ENCODE data around the gene GSX1. TPM values are rescaled to one million over a fixed set of nuclear protein-coding genes. Genes with fewer than 3 reads are reported as not detected.

The GSX1 gene
- total and polyA plus RNA-seq, 2 donors (not counting 1 experiment from before 2014, with no cell fraction given): not detected

- TF ChIP-seq CTCF (conservative IDR thresholded peaks at IDR 0.05 in 1 of 2, IDR thresholded peaks at IDR 0.05 in 1 of 2; ENCODE audit: low read depth in 1 of 2, low read length in 2 of 2): no peak
- no peak for TF ChIP-seq EZH2 (IDR thresholded peaks at IDR 0.05; ENCODE audit: low read length, missing control alignments)
- H2AFZ ChIP-seq (ENCODE audit: low read length): no peak overlapping the region
- H3K79me2 ChIP-seq (ENCODE audit: control insufficient read depth, insufficient read depth, low read length): no peaks in the 10 kb centered on the region
- no peaks in the 10 kb centered on the region for H3K36me3 ChIP-seq (ENCODE audit: control insufficient read depth, insufficient read depth, low read length)
- H3K4me3 ChIP-seq (replicated peaks in 1 of 4; ENCODE audit: control extremely low read depth in 1 of 4, insufficient read depth in 1 of 4, low read depth in 3 of 4, low read length in 4 of 4): peak overlapping the region in 1 of 4 experiments; percentile 36
- H4K20me1 ChIP-seq (ENCODE audit: control insufficient read depth, extremely low read depth, insufficient read depth, low read length): no peaks in the 10 kb centered on the region
- no peak overlapping the region for H3K9ac ChIP-seq (ENCODE audit: insufficient read depth, low read length)
- DNase-seq (ENCODE audit: low read depth in 2 of 2): no peak
- no peak overlapping the region for H3K27ac ChIP-seq (ENCODE audit: insufficient read depth, low read length)
- H3K4me1 ChIP-seq (ENCODE audit: control insufficient read depth, extremely low read depth, insufficient read depth, low read length): no peaks in the 10 kb centered on the region
- H3K4me2 ChIP-seq (ENCODE audit: extremely low read depth, insufficient read depth, low read length): no peak overlapping the region
- no peaks in the 10 kb centered on the region for H3K9me3 ChIP-seq (ENCODE audit: control insufficient read depth, insufficient read depth, low read depth, low read length)
- H3K27me3 ChIP-seq (ENCODE audit: control insufficient read depth, insufficient read depth, low read length): peaks cover 60% of the 10 kb centered on the region
Observed at GRCh38 chr13:27790523-27790922, 1.8 kb upstream of the GSX1 start.

GRCh38 chr13:27791146-27791900, 960 bp upstream of the GSX1 start:
- Histone ChIP-seq H3K79me2 (ENCODE audit: control insufficient read depth, insufficient read depth, low read length) (no peaks in the 10 kb centered on the region), H4K20me1 (ENCODE audit: control insufficient read depth, extremely low read depth, insufficient read depth, low read length) (no peaks in the 10 kb centered on the region), H3K4me1 (ENCODE audit: control insufficient read depth, extremely low read depth, insufficient read depth, low read length) (no peaks in the 10 kb centered on the region), H3K9me3 (ENCODE audit: control insufficient read depth, insufficient read depth, low read depth, low read length) (no peaks in the 10 kb centered on the region), H3K36me3 (ENCODE audit: control insufficient read depth, insufficient read depth, low read length) (no peaks in the 10 kb centered on the region), H3K27me3 (ENCODE audit: control insufficient read depth, insufficient read depth, low read length) (peaks cover 68% of the 10 kb centered on the region), H3K4me2 (ENCODE audit: extremely low read depth, insufficient read depth, low read length) (peak overlapping the region; percentile 54), H3K27ac (ENCODE audit: insufficient read depth, low read length) (no peak overlapping the region), H2AFZ (ENCODE audit: low read length) (no peak overlapping the region), H3K4me3 (replicated peaks in 1 of 4; ENCODE audit: control extremely low read depth in 1 of 4, insufficient read depth in 1 of 4, low read depth in 3 of 4, low read length in 4 of 4) (peak overlapping the region in 2 of 4 experiments; percentile 33 to 36), H3K9ac (ENCODE audit: insufficient read depth, low read length) (no peak overlapping the region)
- TF ChIP-seq EZH2 (IDR thresholded peaks at IDR 0.05; ENCODE audit: low read length, missing control alignments) (no peak), CTCF (conservative IDR thresholded peaks at IDR 0.05 in 1 of 2, IDR thresholded peaks at IDR 0.05 in 1 of 2; ENCODE audit: low read depth in 1 of 2, low read length in 2 of 2) (no peak)
- no peak for DNase-seq (ENCODE audit: low read depth in 2 of 2)

GRCh38 chr13:27791901-27792392, 336 bp upstream of the GSX1 start:
- Histone ChIP-seq H4K20me1 (ENCODE audit: control insufficient read depth, extremely low read depth, insufficient read depth, low read length) (no peaks in the 10 kb centered on the region), H3K9ac (ENCODE audit: insufficient read depth, low read length) (no peak overlapping the region), H3K36me3 (ENCODE audit: control insufficient read depth, insufficient read depth, low read length) (no peaks in the 10 kb centered on the region), H3K27me3 (ENCODE audit: control insufficient read depth, insufficient read depth, low read length) (peaks cover 75% of the 10 kb centered on the region), H3K9me3 (ENCODE audit: control insufficient read depth, insufficient read depth, low read depth, low read length) (no peaks in the 10 kb centered on the region), H2AFZ (ENCODE audit: low read length) (no peak overlapping the region), H3K27ac (ENCODE audit: insufficient read depth, low read length) (no peak overlapping the region), H3K79me2 (ENCODE audit: control insufficient read depth, insufficient read depth, low read length) (no peaks in the 10 kb centered on the region), H3K4me2 (ENCODE audit: extremely low read depth, insufficient read depth, low read length) (no peak overlapping the region), H3K4me1 (ENCODE audit: control insufficient read depth, extremely low read depth, insufficient read depth, low read length) (no peaks in the 10 kb centered on the region), H3K4me3 (replicated peaks in 1 of 4; ENCODE audit: control extremely low read depth in 1 of 4, insufficient read depth in 1 of 4, low read depth in 3 of 4, low read length in 4 of 4) (no peak overlapping the region)
- DNase-seq (ENCODE audit: low read depth in 2 of 2): no peak
- no peak for TF ChIP-seq CTCF (conservative IDR thresholded peaks at IDR 0.05 in 1 of 2, IDR thresholded peaks at IDR 0.05 in 1 of 2; ENCODE audit: low read depth in 1 of 2, low read length in 2 of 2)
- no peak for TF ChIP-seq EZH2 (IDR thresholded peaks at IDR 0.05; ENCODE audit: low read length, missing control alignments)
